ENCODE results near the gene CCR2.

GRCh38 chr3:46369675-46370132 lies 15.8 kb downstream of the CCR2 start:
- no peak for TF ChIP-seq CTCF (conservative IDR thresholded peaks at IDR 0.05)
- no peak for TF ChIP-seq ZFX (IDR thresholded peaks at IDR 0.05)
